Glutamatergic neuron (in vitro differentiated cells): Measurements from ENCODE around the gene RRP1B. TPM values are rescaled to one million over a fixed set of nuclear protein-coding genes. Genes with fewer than 3 reads are reported as not detected.
A peak's percentile ranks its signal among the peaks of the same experiment; 100 is the strongest.
"Not testable (repeated sequence)": the region's sequence is repeated elsewhere in the genome, so short reads cannot be mapped to it uniquely, and the experiment has no call there.

ENCODE experiments used
- DNase-seq: peaks from one replicate; pipeline ENCODE4 v3.0.0; 2022
- H3K27ac Mint-ChIP-seq: one replicate; pipeline ENCODE4 v1.8.0; 2020; ENCODE audit warnings: mild to moderate bottlenecking, mixed read lengths, inconsistent platforms; ENCODE audit not compliant: unreplicated experiment
- H3K27me3 Mint-ChIP-seq: one replicate; pipeline ENCODE4 v1.8.0; 2020; ENCODE audit warnings: mild to moderate bottlenecking, moderate library complexity, mixed read lengths, inconsistent platforms; ENCODE audit not compliant: unreplicated experiment
- H3K36me3 Mint-ChIP-seq: one replicate; pipeline ENCODE4 v1.8.0; 2020; ENCODE audit warnings: mild to moderate bottlenecking, mixed read lengths, inconsistent platforms; ENCODE audit not compliant: unreplicated experiment
- H3K4me1 Mint-ChIP-seq: one replicate; pipeline ENCODE4 v1.8.0; 2020; ENCODE audit warnings: mild to moderate bottlenecking, low read depth, mixed read lengths, inconsistent platforms; ENCODE audit not compliant: unreplicated experiment
- H3K4me3 Mint-ChIP-seq: one replicate; pipeline ENCODE4 v1.8.0; 2020; ENCODE audit warnings: mild to moderate bottlenecking, mixed read lengths, inconsistent platforms; ENCODE audit not compliant: unreplicated experiment
- H3K9me3 Mint-ChIP-seq: one replicate; pipeline ENCODE4 v1.8.0; 2020; ENCODE audit warnings: mild to moderate bottlenecking, moderate library complexity, mixed read lengths, inconsistent platforms; ENCODE audit not compliant: unreplicated experiment
- CTCF ChIP-seq: fragments of 200-600 bp; sonication (generic); IDR thresholded peaks from one replicate; pipeline ENCODE4 v1.5.0; 2021; ENCODE audit not compliant: partially characterized antibody, unreplicated experiment
- total RNA-seq: library from RNA; stranded (reverse); fragmentation: NEBNext Ultra II Directional; extraction: Animal tissue kit (Norgen Biotek cat#: 25700); gene quantifications from one replicate; pipeline ENCODE4 v1.2.1, GENCODE V29; 2021; ENCODE audit not compliant: unreplicated experiment

The RRP1B gene
- total RNA-seq, 1 donor from 2014 or later: 41.2 TPM

GRCh38 chr21:43692949-43693348 is 33.6 kb downstream of the RRP1B start:
- Mint-ChIP-seq H3K4me3 (no peak overlapping the region), H3K4me1 (peaks cover 3% of the 10 kb centered on the region), H3K36me3 (peaks cover 4% of the 10 kb centered on the region), H3K27me3 (no peaks in the 10 kb centered on the region), H3K9me3 (peaks cover 1% of the 10 kb centered on the region), H3K27ac (no peak overlapping the region)
- no peak for TF ChIP-seq CTCF
- no peak for DNase-seq

GRCh38 chr21:43693981-43694380 is 34.6 kb downstream of the RRP1B start:
- H3K27ac Mint-ChIP-seq: peak overlapping the region; percentile 67
- peaks cover 4% of the 10 kb centered on the region for H3K36me3 Mint-ChIP-seq

GRCh38 chr21:43694437-43695079 is 35.2 kb downstream of the RRP1B start:
- peaks cover 1% of the 10 kb centered on the region for H3K9me3 Mint-ChIP-seq
- no peak for TF ChIP-seq CTCF
- no peaks in the 10 kb centered on the region for H3K27me3 Mint-ChIP-seq
- no peak for DNase-seq
- no peak overlapping the region for H3K27ac Mint-ChIP-seq
- H3K4me1 Mint-ChIP-seq: peaks cover 3% of the 10 kb centered on the region
- no peak overlapping the region for H3K4me3 Mint-ChIP-seq
- peaks cover 4% of the 10 kb centered on the region for H3K36me3 Mint-ChIP-seq

More at GRCh38 chr21:43693981-43694380, 34.6 kb downstream of the RRP1B start:
- DNase-seq: no peak
- Mint-ChIP-seq H3K27me3 (no peaks in the 10 kb centered on the region), H3K9me3 (peaks cover 1% of the 10 kb centered on the region), H3K4me3 (no peak overlapping the region), H3K4me1 (peaks cover 3% of the 10 kb centered on the region)
- TF ChIP-seq CTCF: no peak

- Mint-ChIP-seq H3K4me3 (no peak overlapping the region), H3K4me1 (peaks cover 8% of the 10 kb centered on the region), H3K9me3 (no peaks in the 10 kb centered on the region), H3K36me3 (peaks cover 4% of the 10 kb centered on the region), H3K27me3 (no peaks in the 10 kb centered on the region), H3K27ac (no peak overlapping the region)
- no peak for DNase-seq
- TF ChIP-seq CTCF: no peak
These were observed 36.9 kb downstream of the RRP1B start for GRCh38 chr21:43696214-43696613.

GRCh38 chr21:43697758-43698643 is 38.6 kb downstream of the RRP1B start:
- Mint-ChIP-seq H3K4me1 (peaks cover 13% of the 10 kb centered on the region), H3K27ac (no peak overlapping the region), H3K36me3 (peaks cover 4% of the 10 kb centered on the region), H3K27me3 (no peaks in the 10 kb centered on the region), H3K4me3 (no peak overlapping the region), H3K9me3 (peaks cover 3% of the 10 kb centered on the region)
- no peak for TF ChIP-seq CTCF
- no peak for DNase-seq

- not testable (repeated sequence) for H3K27ac Mint-ChIP-seq, DNase-seq, H3K4me1 Mint-ChIP-seq, H3K4me3 Mint-ChIP-seq, H3K9me3 Mint-ChIP-seq, H3K36me3 Mint-ChIP-seq, H3K27me3 Mint-ChIP-seq
These were observed 40.1 kb downstream of the RRP1B start for GRCh38 chr21:43699492-43699777.
